Vagina (tissue), 2 donors: ENCODE results near the gene TTC33.

ENCODE experiments used
- CTCF ChIP-seq, 3 experiments: fragments of 450-650 bp in 2 of 3; fragments of 200-600 bp in 1 of 3; sonication (generic) in 1 of 3; IDR thresholded peaks; one replicate each; pipeline ENCODE4 v1.5.1; 2017 to 2019; ENCODE audit warnings: antibody characterized with exemption in 3 of 3, mild to moderate bottlenecking in 2 of 3, moderate library complexity in 2 of 3
- POLR2A ChIP-seq, 2 donors: fragments of 450-650 bp; IDR thresholded peaks; one replicate each; pipeline ENCODE4 v1.6.1; 2017; ENCODE audit warnings: antibody characterized with exemption in 2 of 2, mild to moderate bottlenecking in 2 of 2, moderate library complexity in 2 of 2

GRCh38 chr5:40502736-40503135, 253.0 kb downstream of the TTC33 start:
- TF ChIP-seq CTCF (IDR thresholded peaks at IDR 0.05) (no peak), POLR2A (IDR thresholded peaks at IDR 0.05) (no peak)
